K562 (cell line): ENCODE data around the gene NMRK2. TPM values are rescaled to one million over a fixed set of nuclear protein-coding genes. Genes with fewer than 3 reads are reported as not detected.

Experiments
- CBFA2T2 ChIP-seq: fragments of 450-650 bp; conservative IDR thresholded peaks from 2 replicates; pipeline ENCODE4 v1.6.1; 2017; ENCODE audit warnings: mild to moderate bottlenecking
- CHD2 ChIP-seq: IDR thresholded peaks from 2 replicates; pipeline ENCODE4 v1.6.1; 2011; ENCODE audit warnings: low read depth, low read length
- ETS2 ChIP-seq: IDR thresholded peaks from 2 replicates; pipeline ENCODE4 v1.6.1; 2016; ENCODE audit warnings: borderline replicate concordance, missing genetic modification characterization, mild to moderate bottlenecking, moderate library complexity, missing compliant biosample characterization; ENCODE audit not compliant: poor library complexity, severe bottlenecking
- HLTF ChIP-seq: fragments of 450-650 bp; IDR thresholded peaks from 2 replicates; pipeline ENCODE4 v1.6.1; 2016
- ILF3 ChIP-seq: fragments of 450-650 bp; IDR thresholded peaks from 2 replicates; pipeline ENCODE4 v1.6.1; 2018; ENCODE audit warnings: antibody characterized with exemption, mild to moderate bottlenecking, moderate library complexity, borderline replicate concordance
- NR4A1 ChIP-seq, 2 experiments: fragments of 250-450 bp in 1 of 2; fragments of 450-650 bp in 1 of 2; sonication (Bioruptor Pico) in 1 of 2; IDR thresholded peaks; 2 replicates each; pipeline versions ENCODE4 v1.4.0 to v1.6.1; 2016 to 2020; ENCODE audit warnings: mild to moderate bottlenecking in 2 of 2, missing compliant biosample characterization in 1 of 2, missing genetic modification characterization in 1 of 2, moderate library complexity in 1 of 2
- RBM25 ChIP-seq: fragments of 200-400 bp; formaldehyde crosslinking; IDR thresholded peaks from 2 replicates; pipeline ENCODE4 v1.6.1; 2018; ENCODE audit warnings: low read length, low read depth, moderate library complexity; ENCODE audit not compliant: severe bottlenecking
- RBM39 ChIP-seq: fragments of 200-400 bp; formaldehyde crosslinking; optimal IDR thresholded peaks from 2 replicates; pipeline ENCODE3; 2018; ENCODE audit warnings: low read depth, low read length
- SAP30 ChIP-seq: fragments of 200-600 bp; sonication (generic); IDR thresholded peaks from 2 replicates; pipeline ENCODE4 v1.6.1; 2012; ENCODE audit warnings: borderline replicate concordance, low read depth, mild to moderate bottlenecking, moderate library complexity, low read length, control low read depth, inconsistent platforms; ENCODE audit not compliant: insufficient read depth, poor library complexity, severe bottlenecking
- SMARCB1 ChIP-seq: IDR thresholded peaks from 2 replicates; pipeline ENCODE4 v1.6.1; 2011; ENCODE audit warnings: improper control_type of control experiment, low read depth; ENCODE audit not compliant: insufficient read length
- TGIF2 ChIP-seq: sonication (generic); formaldehyde crosslinking; IDR thresholded peaks from 2 replicates; pipeline ENCODE4 v1.8.1; 2022; ENCODE audit warnings: mild to moderate bottlenecking, missing genetic modification reagents, moderate library complexity
- THRAP3 ChIP-seq: fragments of 450-650 bp; IDR thresholded peaks from 2 replicates; pipeline ENCODE4 v1.6.1; 2016; ENCODE audit warnings: mild to moderate bottlenecking, inconsistent platforms, borderline replicate concordance
- TRIM24 ChIP-seq, 2 experiments: fragments of 450-650 bp; IDR thresholded peaks; 2 replicates each; pipeline ENCODE4 v1.6.1; 2016
- ZKSCAN1 ChIP-seq: fragments of 150-350 bp; IDR thresholded peaks from 2 replicates; pipeline ENCODE4 v1.6.1; 2016; ENCODE audit warnings: low read depth, low read length
- ZNF3 ChIP-seq: fragments of 250-450 bp; sonication (Bioruptor Pico); IDR thresholded peaks from 2 replicates; pipeline ENCODE4 v1.5.0; 2021; ENCODE audit warnings: mild to moderate bottlenecking, moderate library complexity
- ZNF384 ChIP-seq: IDR thresholded peaks from 2 replicates; pipeline ENCODE4 v1.6.1; 2012; ENCODE audit warnings: low read depth, low read length, improper control_type of control experiment
- ZNF699 ChIP-seq: fragments of 250-450 bp; sonication (Bioruptor Pico); IDR thresholded peaks from 2 replicates; pipeline ENCODE4 v1.8.0; 2021; ENCODE audit warnings: mild to moderate bottlenecking, moderate library complexity; ENCODE audit not compliant: insufficient replicate concordance
- polyA plus RNA-seq, 8 experiments: library from polyadenylated mRNA; depleted of rRNA in 4 of 8; stranded (reverse) in 5 of 8; unstranded in 3 of 8; fragments of >200 nt; fragmentation: Nextera tagmentation in 2 of 8; fragmentation: Illumina TruSeq in 1 of 8; extraction: Ambion mirVana in 2 of 8; extraction: Trizol in 1 of 8; gene quantifications; 2 replicates each; pipeline versions ENCODE4 v1.2.1 to v1.2.3, GENCODE V29; 2011 to 2014; ENCODE audit warnings: inconsistent platforms in 1 of 8, missing spikeins in 1 of 8
- total RNA-seq, 7 experiments: library from RNA; depleted of rRNA in 6 of 7; stranded (reverse); fragments of >200 nt in 6 of 7; fragmentation: Illumina TruSeq in 2 of 7; extraction: Trizol in 2 of 7; gene quantifications; 2 replicates each; pipeline versions ENCODE4 v1.2.1 to v1.2.3, GENCODE V29; 2011 to 2021; ENCODE audit warnings: low replicate concordance in 1 of 7
- TF ChIP-seq, protein P1 (sequence below): fragments of 450-650 bp; formaldehyde crosslinking; IDR thresholded peaks from 2 replicates; pipeline ENCODE4 v1.4.0; 2022; ENCODE audit warnings: missing genetic modification characterization
- TF ChIP-seq, protein P2 (sequence below): sonication (generic); formaldehyde crosslinking; IDR thresholded peaks from 2 replicates; pipeline ENCODE4 v1.5.0; 2020; ENCODE audit warnings: missing genetic modification reagents
- TF ChIP-seq, protein P3 (sequence below): sonication (generic); formaldehyde crosslinking; IDR thresholded peaks from 2 replicates; pipeline ENCODE4 v1.9.0; 2022; ENCODE audit warnings: mild to moderate bottlenecking, missing genetic modification reagents
- TF ChIP-seq, protein P4 (sequence below): fragments of 250-450 bp; sonication (Bioruptor Pico); IDR thresholded peaks from 2 replicates; pipeline ENCODE4 v1.6.1; 2021; ENCODE audit warnings: mild to moderate bottlenecking
- TF ChIP-seq, protein P5 (sequence below): fragments of 250-450 bp; sonication (Bioruptor Pico); IDR thresholded peaks from 2 replicates; pipeline ENCODE4 v1.8.0; 2022; ENCODE audit warnings: moderate library complexity, mild to moderate bottlenecking, inconsistent platforms
- TF ChIP-seq, protein P6 (sequence below), 2 experiments: fragments of 450-650 bp; IDR thresholded peaks; 2 replicates each; pipeline ENCODE4 v1.6.1; 2016

Gene NMRK2
- total and polyA plus RNA-seq, 9 of the 15 experiments (the other 6 are each of a cell fraction or from before 2014, with no cell fraction given) = not detected

DNA sequence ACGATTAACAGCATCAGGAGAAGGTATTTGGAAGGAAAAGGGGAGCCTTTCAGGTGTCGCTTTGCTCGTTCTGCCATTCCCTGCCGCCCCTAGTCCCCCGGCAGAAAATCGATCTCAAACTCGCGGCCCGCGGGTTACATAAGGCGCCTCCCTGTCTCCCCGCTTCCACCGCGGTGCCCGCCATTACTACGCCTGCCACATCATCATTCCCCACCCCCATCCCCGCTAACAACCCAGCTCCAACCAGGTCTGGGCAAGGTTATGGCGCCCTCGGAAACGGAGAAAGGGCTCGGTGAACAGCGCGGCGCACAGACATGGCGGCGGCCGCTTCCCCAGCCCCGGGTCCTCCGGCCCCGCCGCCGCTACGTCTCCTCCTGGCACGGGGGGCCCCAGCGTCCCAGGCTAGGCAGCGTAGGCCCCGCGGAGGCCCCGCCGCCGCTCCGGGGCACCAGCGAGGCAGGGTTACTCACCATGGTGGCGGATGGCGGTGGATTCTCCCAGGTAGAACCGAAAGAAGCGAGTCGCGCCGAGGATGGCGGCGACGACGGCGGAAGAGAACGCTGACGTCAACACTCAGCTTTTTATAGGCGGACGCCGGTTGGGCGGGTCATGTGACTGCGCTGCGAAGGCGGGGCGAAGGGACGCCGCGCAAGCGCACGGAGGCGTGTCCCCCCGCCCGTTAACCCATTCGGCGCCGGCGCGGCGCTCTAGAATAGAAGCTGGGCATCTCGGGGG is 52.2 kb downstream of the NMRK2 start, which contains the start of gene EEF2 (continued):
- TF ChIP-seq ZNF3 = no peak
- TF ChIP-seq TRIM24 (IDR thresholded peaks at IDR 0.05) = 0 out of 4 replicates have a peak, but pooled peaks of 1 of the 2 experiments have one; percentile 40
- no peak for TF ChIP-seq ETS2
- TF ChIP-seq, protein P1, sequence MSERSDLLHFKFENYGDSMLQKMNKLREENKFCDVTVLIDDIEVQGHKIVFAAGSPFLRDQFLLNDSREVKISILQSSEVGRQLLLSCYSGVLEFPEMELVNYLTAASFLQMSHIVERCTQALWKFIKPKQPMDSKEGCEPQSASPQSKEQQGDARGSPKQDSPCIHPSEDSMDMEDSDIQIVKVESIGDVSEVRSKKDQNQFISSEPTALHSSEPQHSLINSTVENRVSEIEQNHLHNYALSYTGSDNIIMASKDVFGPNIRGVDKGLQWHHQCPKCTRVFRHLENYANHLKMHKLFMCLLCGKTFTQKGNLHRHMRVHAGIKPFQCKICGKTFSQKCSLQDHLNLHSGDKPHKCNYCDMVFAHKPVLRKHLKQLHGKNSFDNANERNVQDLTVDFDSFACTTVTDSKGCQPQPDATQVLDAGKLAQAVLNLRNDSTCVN = no peak
- TF ChIP-seq THRAP3 = no peak
- no peak for TF ChIP-seq ZNF384
- TF ChIP-seq, protein P2, sequence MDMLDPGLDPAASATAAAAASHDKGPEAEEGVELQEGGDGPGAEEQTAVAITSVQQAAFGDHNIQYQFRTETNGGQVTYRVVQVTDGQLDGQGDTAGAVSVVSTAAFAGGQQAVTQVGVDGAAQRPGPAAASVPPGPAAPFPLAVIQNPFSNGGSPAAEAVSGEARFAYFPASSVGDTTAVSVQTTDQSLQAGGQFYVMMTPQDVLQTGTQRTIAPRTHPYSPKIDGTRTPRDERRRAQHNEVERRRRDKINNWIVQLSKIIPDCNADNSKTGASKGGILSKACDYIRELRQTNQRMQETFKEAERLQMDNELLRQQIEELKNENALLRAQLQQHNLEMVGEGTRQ (CRISPR knock-in tag) = peak; percentile 98
- TF ChIP-seq, protein P3, sequence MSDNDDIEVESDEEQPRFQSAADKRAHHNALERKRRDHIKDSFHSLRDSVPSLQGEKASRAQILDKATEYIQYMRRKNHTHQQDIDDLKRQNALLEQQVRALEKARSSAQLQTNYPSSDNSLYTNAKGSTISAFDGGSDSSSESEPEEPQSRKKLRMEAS (CRISPR knock-in tag) = peak; percentile 83
- TF ChIP-seq, protein P4, sequence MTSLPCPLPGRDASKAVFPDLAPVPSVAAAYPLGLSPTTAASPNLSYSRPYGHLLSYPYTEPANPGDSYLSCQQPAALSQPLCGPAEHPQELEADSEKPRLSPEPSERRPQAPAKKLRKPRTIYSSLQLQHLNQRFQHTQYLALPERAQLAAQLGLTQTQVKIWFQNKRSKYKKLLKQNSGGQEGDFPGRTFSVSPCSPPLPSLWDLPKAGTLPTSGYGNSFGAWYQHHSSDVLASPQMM = no peak
- peak; percentile 48 for TF ChIP-seq SAP30
- TF ChIP-seq CBFA2T2 = peak; percentile 69
- no peak for TF ChIP-seq NR4A1 (CRISPR knock-in tag; IDR thresholded peaks at IDR 0.05)
- TF ChIP-seq NR4A1 (tag; IDR thresholded peaks at IDR 0.05) = no peak; the same call in 1 of the 2 replicates
- TF ChIP-seq CHD2 = no peak
- peak; percentile 67; the same call in 1 of the 2 replicates for TF ChIP-seq ZKSCAN1
- peak; percentile 94; the same call in 1 of the 2 replicates for TF ChIP-seq ILF3
- TF ChIP-seq, protein P5, sequence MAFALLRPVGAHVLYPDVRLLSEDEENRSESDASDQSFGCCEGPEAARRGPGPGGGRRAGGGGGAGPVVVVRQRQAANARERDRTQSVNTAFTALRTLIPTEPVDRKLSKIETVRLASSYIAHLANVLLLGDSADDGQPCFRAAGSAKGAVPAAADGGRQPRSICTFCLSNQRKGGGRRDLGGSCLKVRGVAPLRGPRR (CRISPR knock-in tag) = no peak
- no peak for TF ChIP-seq RBM25
- TF ChIP-seq RBM39 = peak; percentile 55
- TF ChIP-seq HLTF = no peak
- TF ChIP-seq, protein P6, sequence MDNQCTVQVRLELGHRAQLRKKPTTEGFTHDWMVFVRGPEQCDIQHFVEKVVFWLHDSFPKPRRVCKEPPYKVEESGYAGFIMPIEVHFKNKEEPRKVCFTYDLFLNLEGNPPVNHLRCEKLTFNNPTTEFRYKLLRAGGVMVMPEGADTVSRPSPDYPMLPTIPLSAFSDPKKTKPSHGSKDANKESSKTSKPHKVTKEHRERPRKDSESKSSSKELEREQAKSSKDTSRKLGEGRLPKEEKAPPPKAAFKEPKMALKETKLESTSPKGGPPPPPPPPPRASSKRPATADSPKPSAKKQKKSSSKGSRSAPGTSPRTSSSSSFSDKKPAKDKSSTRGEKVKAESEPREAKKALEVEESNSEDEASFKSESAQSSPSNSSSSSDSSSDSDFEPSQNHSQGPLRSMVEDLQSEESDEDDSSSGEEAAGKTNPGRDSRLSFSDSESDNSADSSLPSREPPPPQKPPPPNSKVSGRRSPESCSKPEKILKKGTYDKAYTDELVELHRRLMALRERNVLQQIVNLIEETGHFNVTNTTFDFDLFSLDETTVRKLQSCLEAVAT (IDR thresholded peaks at IDR 0.05) = peak in 1 of 2 experiments; percentile 17; a peak in 1 of 4 replicates
- no peak for TF ChIP-seq ZNF699 (CRISPR knock-in tag)
- peak; percentile 93 for TF ChIP-seq TGIF2 (CRISPR knock-in tag)
- TF ChIP-seq SMARCB1 = no peak
